Spleen (tissue), 11 donors: Measurements from ENCODE around the gene MS4A4E. TPM values are rescaled to one million over a fixed set of nuclear protein-coding genes. Genes with fewer than 3 reads are reported as not detected.
"Not testable (repeated sequence)": the region's sequence is repeated elsewhere in the genome, so short reads cannot be mapped to it uniquely, and the experiment has no call there.

Experiments
- DNase-seq: peaks from one replicate; pipeline ENCODE4 v3.0.0-alpha.2; 2020
- H3K27ac ChIP-seq, 8 donors: fragments of 200-600 bp; sonication (generic) in 7 of 8; 1 replicate in 4 of 8; 2 replicates in 4 of 8; pipeline versions ENCODE4 v1.5.0 to v1.8.0; 2016 to 2021; ENCODE audit warnings: inconsistent platforms in 4 of 8, mild to moderate bottlenecking in 4 of 8, moderate library complexity in 1 of 8
- H3K27me3 ChIP-seq, 7 donors: fragments of 200-600 bp; sonication (generic) in 6 of 7; replicated peaks in 1 of 7; 1 replicate in 4 of 7; 2 replicates in 3 of 7; pipeline versions ENCODE4 v1.5.0 to v1.8.0; 2016 to 2021; ENCODE audit warnings: inconsistent platforms in 3 of 7, mild to moderate bottlenecking in 1 of 7
- H3K36me3 ChIP-seq, 6 donors: fragments of 200-600 bp; sonication (generic) in 5 of 6; 1 replicate in 4 of 6; 2 replicates in 2 of 6; pipeline versions ENCODE4 v1.5.0 to v1.8.0; 2016 to 2021; ENCODE audit warnings: inconsistent platforms in 2 of 6
- H3K4me1 ChIP-seq, 6 donors: fragments of 200-600 bp; sonication (generic) in 5 of 6; 1 replicate in 3 of 6; 2 replicates in 3 of 6; pipeline versions ENCODE4 v1.5.0 to v1.8.0; 2016 to 2021; ENCODE audit warnings: inconsistent platforms in 3 of 6
- H3K4me3 ChIP-seq, 8 donors: fragments of 200-600 bp; sonication (generic) in 7 of 8; 1 replicate in 4 of 8; 2 replicates in 4 of 8; pipeline versions ENCODE4 v1.5.0 to v1.8.0; 2016 to 2021; ENCODE audit warnings: inconsistent platforms in 4 of 8, mild to moderate bottlenecking in 4 of 8, moderate library complexity in 2 of 8
- H3K9me3 ChIP-seq, 8 donors: fragments of 200-600 bp; sonication (generic) in 7 of 8; 1 replicate in 4 of 8; 2 replicates in 4 of 8; pipeline versions ENCODE4 v1.5.0 to v1.8.0; 2016 to 2021; ENCODE audit warnings: inconsistent platforms in 4 of 8
- CTCF ChIP-seq, 11 experiments: fragments of 200-600 bp in 7 of 11; fragments of 450-650 bp in 4 of 11; sonication (generic) in 4 of 11; IDR thresholded peaks in 8 of 11; conservative IDR thresholded peaks in 3 of 11; 1 replicate in 7 of 11; 2 replicates in 4 of 11; pipeline versions ENCODE4 v1.4.0 to v1.8.0; 2016 to 2021; ENCODE audit warnings: antibody characterized with exemption in 11 of 11, inconsistent platforms in 4 of 11, mild to moderate bottlenecking in 1 of 11
- POLR2A ChIP-seq, 3 donors: fragments of 450-650 bp; IDR thresholded peaks; one replicate each; pipeline ENCODE4 v1.5.1; 2017; ENCODE audit warnings: antibody characterized with exemption in 3 of 3, mild to moderate bottlenecking in 1 of 3
- POLR2AphosphoS5 ChIP-seq, 3 donors: sonication (generic); formaldehyde crosslinking; IDR thresholded peaks; one replicate each; pipeline ENCODE4 v1.5.1; 2017; ENCODE audit warnings: antibody characterized with exemption in 3 of 3
- WGBS, 5 donors: extraction: QIAGEN DNeasy Blood & Tissue Kit in 3 of 5; methylation state at CpG; one replicate each; pipeline versions ENCODE4 v1.1.5 to v1.1.7; 2013 to 2018; 5-methylcytosine and 5-hydroxymethylcytosine counted together
- intact Hi-C: fragments of 100-400 bp; cut with DNase I; formaldehyde crosslinking; loops from one replicate; pipeline ENCODE4 v1.15.0; 2023; ENCODE audit warnings: low total_unique reads
- polyA plus RNA-seq, 3 donors: library from polyadenylated mRNA; stranded (reverse); fragments of 200-250 nt; gene quantifications; one replicate each; pipeline ENCODE4 v1.2.1, GENCODE V29; 2013
- total RNA-seq, 7 donors: library from RNA; depleted of rRNA in 3 of 7; stranded (reverse); fragments of >200 nt in 3 of 7; fragmentation: NEBNext Ultra II Directional in 4 of 7; extraction: Animal tissue kit (Norgen Biotek cat#: 25700) in 4 of 7; gene quantifications; one replicate each; pipeline versions ENCODE4 v1.1.0 to v1.2.1, GENCODE V29; 2016 to 2021
- donor health status: healthy with polysubstance abuse.
- donor health status: DM: no; HTN: no; CAD: no; lungs with moderate emphysema.
- donor health status: DM: no; HTN: no; CAD: no.
- donor health status: Bipolar disorder and iron deficiency.
- donor health status: healthy.
- donor health status: DM: no; HTN: no; CAD: no.
- donor health status: DM: yes; HTN: yes; CAD: no.

MS4A4E gene
- total and polyA plus RNA-seq, 10 donors: 1.9 to 25.4 (median 7.7) TPM

GRCh38 chr11:60206616-60207015 is 36.3 kb downstream of the MS4A4E start:
- no peaks in the 10 kb centered on the region for H3K36me3 ChIP-seq
- DNase-seq: no peak
- no peak overlapping the region for H3K4me3 ChIP-seq
- H3K9me3 ChIP-seq: peaks cover 0 to 7% (median 0%) of the 10 kb centered on the region in 8 donors
- no peaks in the 10 kb centered on the region for H3K4me1 ChIP-seq
- intact Hi-C loops: no loop called here
- TF ChIP-seq CTCF (IDR thresholded peaks at IDR 0.05 in 8 of 11, conservative IDR thresholded peaks at IDR 0.05 in 3 of 11): no peak
- no peak for TF ChIP-seq POLR2A (IDR thresholded peaks at IDR 0.05)
- no peak for TF ChIP-seq POLR2AphosphoS5 (IDR thresholded peaks at IDR 0.05)
- WGBS, 5 donors: 88 to 100% (median 94%) methylated on average over 1 of the region's 1 CpG
- H3K27me3 ChIP-seq: no peaks in the 10 kb centered on the region
- no peak overlapping the region for H3K27ac ChIP-seq

- WGBS, 5 donors: 65 to 75% (median 73%) methylated on average over 4 of the region's 4 CpGs
- H3K36me3 ChIP-seq: no peaks in the 10 kb centered on the region
- peaks cover 0 to 9% (median 0%) of the 10 kb centered on the region in 8 donors for H3K9me3 ChIP-seq
- H3K27ac ChIP-seq: no peak overlapping the region
- no peak overlapping the region for H3K4me3 ChIP-seq
- TF ChIP-seq POLR2AphosphoS5 (IDR thresholded peaks at IDR 0.05): no peak
- TF ChIP-seq CTCF (IDR thresholded peaks at IDR 0.05 in 8 of 11, conservative IDR thresholded peaks at IDR 0.05 in 3 of 11): no peak
- TF ChIP-seq POLR2A (IDR thresholded peaks at IDR 0.05): no peak
- H3K4me1 ChIP-seq: peaks cover 0 to under 1% (median 0%) of the 10 kb centered on the region in 6 donors
- DNase-seq: no peak
- intact Hi-C loops: no loop called here
- H3K27me3 ChIP-seq: no peaks in the 10 kb centered on the region
Observed at GRCh38 chr11:60204922-60205321, 38.0 kb downstream of the MS4A4E start.

- intact Hi-C loops, H3K27ac ChIP-seq, H3K27me3 ChIP-seq, H3K4me3 ChIP-seq, H3K36me3 ChIP-seq, H3K9me3 ChIP-seq, DNase-seq: not testable (repeated sequence)
- 93 to 100% (median 95%) methylated on average over 1 to 26 of the region's 26 CpGs for WGBS, 5 donors
- peaks cover 0 to 12% (median 7%) of the 10 kb centered on the region in 6 donors for H3K4me1 ChIP-seq
Observed at GRCh38 chr11:60201334-60201733, 41.6 kb downstream of the MS4A4E start.

- DNase-seq: no peak
- WGBS, 5 donors: 90 to 100% (median 94%) methylated on average over 1 of the region's 1 CpG
- no peak overlapping the region for H3K4me3 ChIP-seq
- TF ChIP-seq POLR2AphosphoS5 (IDR thresholded peaks at IDR 0.05) (no peak), POLR2A (IDR thresholded peaks at IDR 0.05) (no peak), CTCF (IDR thresholded peaks at IDR 0.05 in 8 of 11, conservative IDR thresholded peaks at IDR 0.05 in 3 of 11) (no peak)
- H3K27ac ChIP-seq: no peak overlapping the region
- H3K9me3 ChIP-seq: peaks cover 0 to 20% (median 12%) of the 10 kb centered on the region in 8 donors
- H3K36me3 ChIP-seq: no peaks in the 10 kb centered on the region
- H3K27me3 ChIP-seq: no peaks in the 10 kb centered on the region
- peaks cover 6 to 38% (median 15%) of the 10 kb centered on the region in 6 donors for H3K4me1 ChIP-seq
- intact Hi-C loops: no loop called here
Observed at GRCh38 chr11:60197442-60197841, 45.5 kb downstream of the MS4A4E start.

GRCh38 chr11:60195923-60196368 is 47.0 kb downstream of the MS4A4E start:
- peaks cover 6 to 38% (median 15%) of the 10 kb centered on the region in 6 donors for H3K4me1 ChIP-seq
- no peaks in the 10 kb centered on the region for H3K27me3 ChIP-seq
- TF ChIP-seq POLR2AphosphoS5 (IDR thresholded peaks at IDR 0.05): no peak
- no peak for TF ChIP-seq POLR2A (IDR thresholded peaks at IDR 0.05)
- no peak for TF ChIP-seq CTCF (IDR thresholded peaks at IDR 0.05 in 8 of 11, conservative IDR thresholded peaks at IDR 0.05 in 3 of 11)
- WGBS, 5 donors: 50 to 65% (median 59%) methylated on average over 4 of the region's 4 CpGs
- DNase-seq: no peak
- no peak overlapping the region for H3K4me3 ChIP-seq
- intact Hi-C loops: no loop called here
- H3K36me3 ChIP-seq: no peaks in the 10 kb centered on the region
- H3K9me3 ChIP-seq: peaks cover 0 to 20% (median 14%) of the 10 kb centered on the region in 8 donors
- peak overlapping the region in 5 of 8 donors; percentile 34 to 66 (median 48) for H3K27ac ChIP-seq
